IPS-18c (cell line): ENCODE data around the gene ADAMTS2.

ENCODE experiments used
- H3K4me3 ChIP-seq: 2 replicates; pipeline ENCODE4 v1.7.0; 2013; ENCODE audit warnings: low read depth, mild to moderate bottlenecking, low read length, moderate library complexity; ENCODE audit not compliant: insufficient read depth
- H3K9me3 ChIP-seq: one replicate; pipeline ENCODE4 v1.6.1; 2013; ENCODE audit warnings: mild to moderate bottlenecking, low read length, moderate library complexity; ENCODE audit not compliant: control insufficient read depth, insufficient read depth

Gene ADAMTS2

DNA sequence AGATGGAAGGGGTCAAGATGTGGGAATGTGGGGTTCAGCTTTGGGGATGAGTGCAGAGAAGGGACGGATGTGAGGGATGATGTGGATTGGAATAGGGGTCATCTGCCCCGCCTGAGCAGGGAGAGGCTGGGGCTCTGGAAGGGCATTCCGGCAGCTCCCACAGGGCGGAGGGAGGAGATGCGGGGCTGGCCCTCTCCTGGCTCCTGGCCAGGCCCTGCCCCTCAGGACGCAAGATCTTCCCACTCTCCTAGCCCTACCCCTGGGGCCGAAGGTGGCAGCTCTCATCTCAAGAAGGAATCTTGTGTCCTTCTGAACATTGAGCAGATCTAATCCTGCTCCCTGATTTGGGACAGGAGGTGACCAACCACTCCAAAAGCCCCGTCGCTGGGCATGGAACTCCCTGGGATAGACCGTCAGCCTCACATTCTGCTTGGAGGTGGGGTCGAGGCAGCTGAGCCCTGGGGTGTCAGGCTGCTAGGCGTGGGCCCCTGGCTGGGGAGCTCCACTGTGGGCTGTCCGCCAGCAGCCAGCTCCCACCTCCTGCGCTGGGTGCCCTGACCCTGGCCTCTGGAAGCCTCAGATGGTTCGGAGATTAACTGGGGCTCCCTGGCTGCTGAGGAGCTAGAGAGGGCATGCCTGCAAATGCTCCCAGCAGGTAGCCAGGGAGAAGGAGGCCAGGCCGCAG, 159.9 kb downstream of the ADAMTS2 start:
- Histone ChIP-seq H3K9me3 (no peaks in the 10 kb centered on the region), H3K4me3 (no peak overlapping the region; the same call in 1 of the 2 replicates)

DNA sequence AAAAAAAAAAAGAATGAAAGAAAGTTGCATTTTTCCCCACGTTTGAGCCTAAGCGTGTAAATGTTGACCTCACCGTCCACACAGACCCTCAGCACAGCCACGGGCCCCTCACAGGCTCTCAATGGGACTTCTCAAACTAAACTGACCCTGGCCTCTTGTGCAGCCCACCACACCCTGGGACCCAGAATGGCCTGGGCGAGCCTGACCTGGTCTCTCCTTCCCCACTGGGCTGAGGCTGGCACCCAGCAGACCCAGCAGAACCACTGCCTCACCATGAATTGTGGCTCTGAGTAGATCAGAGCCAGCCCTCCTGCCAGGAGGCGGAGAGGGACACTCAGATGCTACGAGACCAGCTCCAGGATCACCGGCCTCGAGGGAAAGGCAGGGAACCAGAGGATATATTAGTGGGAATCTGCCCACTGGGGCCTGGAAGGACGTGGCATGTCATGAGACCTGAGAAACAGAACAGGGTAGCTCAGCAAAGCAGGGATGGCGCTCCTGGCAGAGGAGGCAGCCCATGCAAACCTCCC, 160.7 kb downstream of the ADAMTS2 start:
- Histone ChIP-seq H3K4me3 (no peak overlapping the region), H3K9me3 (no peaks in the 10 kb centered on the region)

DNA sequence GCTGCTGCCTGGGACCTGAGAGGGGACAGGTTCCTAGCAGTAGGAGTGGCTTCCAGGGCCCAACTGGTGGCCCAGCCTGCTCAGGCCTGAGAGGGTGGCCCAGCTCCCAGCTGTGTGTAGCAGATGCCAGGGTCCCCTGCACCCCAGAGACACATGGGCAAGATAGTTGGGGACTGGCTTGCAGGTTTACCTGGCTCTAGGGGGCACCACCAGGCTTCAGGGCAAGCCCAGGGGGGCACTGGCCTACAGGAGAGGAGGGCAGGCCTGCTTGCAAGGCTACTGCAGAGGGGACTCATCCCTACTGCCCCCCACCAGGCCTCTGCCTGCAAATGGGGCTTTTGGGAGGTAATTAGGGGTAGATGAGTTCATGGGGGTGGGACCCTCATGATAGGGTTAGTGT, 161.8 kb downstream of the ADAMTS2 start:
- Histone ChIP-seq H3K4me3 (no peak overlapping the region), H3K9me3 (no peaks in the 10 kb centered on the region)

DNA sequence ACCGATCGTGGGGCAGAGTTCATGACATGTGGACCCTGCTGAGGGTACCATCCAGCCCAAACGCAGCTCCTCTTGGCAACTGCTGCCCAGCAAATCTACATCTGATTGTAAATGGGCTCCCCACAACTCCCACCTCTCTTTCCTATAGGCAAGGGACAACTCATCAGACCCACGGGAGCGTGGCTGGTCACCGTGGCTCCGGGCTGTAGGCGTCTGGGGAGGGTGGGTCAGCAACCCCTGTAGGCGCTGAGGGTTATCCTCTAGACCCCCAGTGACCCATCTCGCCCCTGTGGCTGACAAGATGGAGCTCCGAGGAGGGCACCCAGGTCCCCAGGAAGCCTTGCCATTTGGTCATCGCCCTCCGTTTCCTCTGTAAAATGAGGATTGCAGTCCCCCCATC, 162.7 kb downstream of the ADAMTS2 start:
- no peak overlapping the region for H3K4me3 ChIP-seq
- no peaks in the 10 kb centered on the region for H3K9me3 ChIP-seq

DNA sequence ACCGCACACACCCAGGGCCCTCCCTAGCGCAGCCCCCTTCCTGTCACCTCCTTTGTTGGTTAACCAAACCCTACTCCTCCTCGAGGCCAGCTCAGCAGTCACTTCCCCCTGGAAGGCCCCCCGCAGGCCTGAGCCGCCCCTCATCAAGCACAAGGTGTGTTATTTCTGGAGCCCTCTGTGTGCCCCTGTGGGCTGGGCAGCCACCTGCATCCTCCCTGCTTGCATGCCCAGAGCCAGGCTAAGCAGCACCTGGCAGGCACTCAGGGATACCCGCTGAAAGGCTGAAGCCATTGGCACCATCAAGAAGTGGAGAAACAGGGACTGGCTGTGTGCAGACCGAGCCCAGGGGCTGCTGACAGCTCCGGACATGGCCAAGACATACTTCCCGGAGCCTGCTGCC, 163.3 kb downstream of the ADAMTS2 start:
- H3K9me3 ChIP-seq = no peaks in the 10 kb centered on the region
- no peak overlapping the region for H3K4me3 ChIP-seq

DNA sequence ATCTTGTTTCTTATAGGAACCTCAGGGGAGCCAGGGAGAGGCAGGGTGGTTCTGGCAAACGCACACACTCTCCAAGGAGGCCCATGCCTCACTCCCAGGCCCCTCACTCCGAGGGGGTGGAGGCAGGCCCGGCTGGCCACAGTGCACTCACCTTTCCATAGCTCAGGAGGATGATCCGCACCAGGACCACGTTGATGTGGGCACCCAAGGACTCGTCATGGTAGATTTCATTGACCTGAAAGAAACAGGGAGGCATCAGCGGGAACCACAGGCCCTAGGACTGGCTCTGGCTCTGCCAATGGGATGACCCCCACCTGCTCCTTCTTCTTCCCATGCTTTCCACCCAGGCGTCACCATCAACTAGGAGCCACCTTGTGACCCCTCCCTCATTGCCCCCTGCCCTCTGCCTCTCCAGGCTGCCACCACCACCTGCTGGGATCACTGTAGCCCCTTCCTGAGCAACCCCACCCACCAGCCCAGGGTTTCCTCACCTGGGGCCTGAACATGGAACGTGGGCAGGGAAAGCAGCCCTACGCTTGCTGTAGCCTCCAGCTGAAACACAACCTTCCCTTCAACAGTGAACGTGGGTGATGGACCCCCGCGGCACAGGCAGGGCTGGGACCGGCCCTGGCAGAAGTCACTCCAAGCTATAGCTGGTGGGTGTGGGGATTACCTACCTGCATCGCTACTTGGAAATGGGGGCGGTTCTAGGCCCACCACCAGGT, 164.2 kb downstream of the ADAMTS2 start:
- H3K9me3 ChIP-seq = no peaks in the 10 kb centered on the region
- H3K4me3 ChIP-seq = no peak overlapping the region

DNA sequence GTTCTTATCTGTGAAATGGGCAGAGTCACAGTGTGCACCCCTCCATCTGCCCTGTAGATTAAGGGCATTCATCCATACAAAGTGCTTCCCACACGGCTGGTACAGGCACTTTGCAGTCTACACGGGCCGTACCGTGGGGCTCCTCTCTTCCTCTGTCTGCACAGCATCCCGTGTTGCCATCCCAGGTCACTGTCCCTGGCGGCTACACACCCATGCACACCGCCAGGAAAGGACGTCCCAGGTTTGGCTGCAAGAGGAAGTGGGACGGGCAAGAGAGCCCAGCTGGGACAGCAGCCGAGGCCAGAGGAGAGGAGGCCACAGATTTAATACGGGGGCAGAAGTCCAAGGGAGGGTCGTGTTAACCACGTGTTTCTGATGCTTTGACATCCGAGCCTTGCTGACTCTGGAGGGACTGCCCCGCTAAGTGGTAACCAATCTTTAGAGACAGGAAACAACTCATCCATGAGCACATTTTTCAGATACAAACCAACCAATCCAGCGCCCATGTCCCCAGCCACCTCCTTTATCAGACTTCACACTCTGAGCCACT, 165.1 kb downstream of the ADAMTS2 start:
- no peak overlapping the region for H3K4me3 ChIP-seq

DNA sequence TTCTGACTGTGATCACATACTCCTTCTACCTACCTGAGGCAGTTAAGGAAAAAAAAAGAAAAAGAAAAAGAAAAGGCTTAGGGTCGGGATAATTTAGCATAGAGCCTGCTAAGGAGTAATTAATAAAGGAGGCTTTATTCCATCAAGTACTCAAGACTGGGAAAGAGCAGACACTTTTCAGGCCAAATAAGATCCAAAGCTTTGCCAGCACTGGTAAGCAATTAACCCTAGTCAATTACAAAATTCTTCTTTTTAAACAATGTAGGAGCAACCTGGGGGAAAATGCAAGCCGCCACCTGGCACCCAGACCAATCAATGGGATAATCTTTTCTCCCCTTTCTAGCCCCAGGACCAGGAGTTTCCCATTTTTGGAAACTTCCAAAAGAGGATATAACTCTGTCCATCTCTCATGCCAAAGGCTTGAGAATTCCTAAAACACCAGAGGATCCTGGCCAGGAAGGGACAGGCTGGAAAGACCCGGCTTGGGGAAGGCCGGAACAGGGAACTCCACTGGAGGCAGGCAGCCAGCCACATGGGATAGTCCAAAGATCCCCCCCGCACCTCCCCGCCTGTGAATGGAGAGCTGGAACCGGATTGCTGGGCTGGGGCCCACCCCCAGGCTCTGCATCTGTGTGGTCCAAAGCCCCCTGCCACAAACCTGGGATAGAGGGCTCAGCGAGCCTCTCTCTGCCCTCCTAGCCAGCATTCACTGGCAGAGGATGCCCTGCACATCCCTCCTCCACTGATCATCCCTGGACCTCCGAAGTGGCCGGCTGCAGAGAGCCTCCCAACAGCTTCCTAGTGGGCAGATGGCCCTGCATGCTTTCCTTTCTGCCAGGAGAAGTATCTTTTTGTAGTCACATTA, 167.3 kb downstream of the ADAMTS2 start:
- no peaks in the 10 kb centered on the region for H3K9me3 ChIP-seq
- no peak overlapping the region for H3K4me3 ChIP-seq

More for the DNA sequence above, 165.1 kb downstream of the ADAMTS2 start:
- H3K9me3 ChIP-seq = no peaks in the 10 kb centered on the region

DNA sequence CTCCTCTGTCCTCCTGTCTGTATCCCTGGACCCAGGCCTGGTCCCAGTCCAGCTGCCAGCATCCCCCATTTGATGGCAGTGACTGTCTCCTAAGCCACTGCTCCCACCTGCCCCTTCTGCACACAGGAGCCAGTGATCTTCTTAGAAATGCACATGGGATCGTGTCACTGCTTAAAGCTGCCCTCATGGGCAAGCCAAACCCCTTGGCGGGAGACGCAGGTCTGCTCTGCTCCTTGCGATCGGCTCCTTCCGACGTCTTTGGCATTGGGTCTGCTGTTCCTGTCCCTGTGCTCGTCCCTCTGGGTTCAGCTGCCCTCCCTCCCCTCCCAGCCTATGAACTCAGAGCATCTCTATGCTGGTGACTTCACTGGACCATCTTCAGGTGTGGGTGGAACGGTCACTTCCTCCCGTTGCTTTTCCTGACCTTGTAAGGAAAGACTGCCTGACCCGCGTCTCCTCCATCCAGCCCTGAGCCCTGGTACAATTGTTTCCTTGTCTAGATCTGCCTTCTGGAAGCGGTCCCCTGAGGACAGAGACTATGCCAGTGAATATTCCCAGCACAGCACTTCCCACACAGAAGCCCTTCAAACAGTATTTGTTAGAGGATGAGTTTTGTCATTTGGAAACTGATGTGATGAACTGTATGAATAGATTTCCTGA, 168.6 kb downstream of the ADAMTS2 start:
- Histone ChIP-seq H3K4me3 (no peak overlapping the region), H3K9me3 (no peaks in the 10 kb centered on the region)

DNA sequence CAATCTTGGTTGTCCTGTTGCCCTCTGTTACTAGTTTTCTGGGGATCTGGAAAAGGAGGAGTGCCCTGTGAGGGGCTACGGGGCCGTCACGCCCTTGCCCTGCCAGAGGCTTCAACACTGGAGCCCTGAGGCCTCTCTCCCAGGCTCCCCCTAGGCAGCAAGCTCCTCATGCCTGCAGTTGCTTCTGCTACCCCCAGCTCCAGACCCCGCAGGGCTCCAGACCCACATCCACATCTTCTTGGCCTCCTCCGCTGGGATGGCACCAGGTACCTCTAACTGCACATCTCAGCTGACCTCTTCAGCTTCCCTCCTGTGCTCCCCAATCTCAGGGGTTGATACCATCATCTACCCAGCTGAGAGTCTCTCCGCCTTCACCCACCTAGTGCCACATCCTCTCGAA, 169.1 kb downstream of the ADAMTS2 start:
- no peaks in the 10 kb centered on the region for H3K9me3 ChIP-seq
- no peak overlapping the region for H3K4me3 ChIP-seq

DNA sequence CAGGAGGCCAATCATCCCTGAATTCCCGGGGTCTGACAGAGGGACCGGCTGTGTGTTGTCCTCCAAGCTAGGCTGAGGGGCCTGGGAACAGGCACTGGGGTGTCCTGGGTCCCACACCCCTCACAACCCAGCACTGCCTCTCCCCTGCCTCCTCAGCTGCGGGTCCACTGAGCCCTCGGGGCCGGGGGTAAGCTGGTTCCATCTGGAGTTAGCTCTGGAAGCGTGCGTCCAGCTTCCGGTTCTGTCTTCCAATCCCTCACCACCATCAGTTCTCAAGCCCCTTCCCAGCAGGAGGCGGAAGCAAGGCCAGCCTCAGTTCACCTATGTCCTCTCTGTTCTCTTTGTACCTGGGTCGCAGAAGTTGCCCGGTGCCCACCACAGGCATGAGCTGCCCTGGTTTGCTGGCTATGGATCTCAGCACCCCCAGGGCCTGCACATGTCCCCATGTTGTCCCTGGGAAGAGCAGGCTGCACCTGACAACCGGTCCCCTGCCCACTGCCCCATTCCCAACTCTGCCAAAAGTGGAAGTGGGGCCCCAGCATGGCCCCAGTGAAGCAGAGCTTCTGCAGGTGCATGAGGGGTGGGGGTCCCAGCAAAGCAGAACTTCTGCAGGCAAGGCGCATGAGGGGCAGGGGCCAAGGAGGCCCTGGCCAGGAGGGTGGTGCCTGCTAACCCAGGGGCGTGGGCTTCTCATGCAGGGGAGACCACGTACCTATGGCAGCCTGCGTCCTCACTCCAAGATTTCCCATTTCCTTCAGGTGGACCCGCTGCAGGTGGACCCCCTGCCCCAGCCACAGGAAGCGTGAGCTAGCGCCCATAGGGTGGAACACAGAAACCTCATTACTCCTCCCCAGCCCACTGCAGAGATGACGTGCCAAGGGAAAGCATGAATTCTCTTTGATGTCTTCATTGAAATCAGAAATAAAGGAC, 173.2 kb downstream of the ADAMTS2 start:
- Histone ChIP-seq H3K9me3 (peaks cover 2% of the 10 kb centered on the region), H3K4me3 (no peak overlapping the region)

DNA sequence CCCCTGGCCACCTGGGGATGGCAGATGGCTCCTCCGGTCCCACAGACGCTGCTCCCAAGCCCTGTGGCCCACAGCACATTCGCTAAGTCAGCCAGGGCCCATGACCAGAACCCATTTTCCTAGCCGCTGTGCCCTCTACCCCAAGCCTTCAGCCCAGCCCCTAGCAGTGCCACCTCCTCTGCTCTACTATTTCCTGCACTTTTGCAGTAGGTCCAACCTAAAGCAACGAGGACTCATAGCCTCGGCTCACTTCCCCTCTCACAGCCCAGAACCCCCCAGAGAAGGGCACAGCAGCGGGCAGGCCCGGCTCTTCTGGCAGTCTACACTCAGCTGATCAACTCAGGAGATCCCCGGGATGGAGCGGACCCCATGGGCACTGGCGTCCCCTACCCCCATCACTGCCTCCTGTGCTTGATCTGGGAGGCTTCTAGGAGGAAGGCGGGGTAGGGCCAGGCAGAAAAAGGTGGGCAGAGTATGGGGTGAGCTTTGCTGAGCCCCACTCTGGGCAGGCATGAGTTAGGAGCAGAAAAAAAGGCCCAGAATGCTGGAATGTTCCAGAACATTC, 173.9 kb downstream of the ADAMTS2 start:
- Histone ChIP-seq H3K4me3 (no peak overlapping the region), H3K9me3 (peaks cover 2% of the 10 kb centered on the region)

DNA sequence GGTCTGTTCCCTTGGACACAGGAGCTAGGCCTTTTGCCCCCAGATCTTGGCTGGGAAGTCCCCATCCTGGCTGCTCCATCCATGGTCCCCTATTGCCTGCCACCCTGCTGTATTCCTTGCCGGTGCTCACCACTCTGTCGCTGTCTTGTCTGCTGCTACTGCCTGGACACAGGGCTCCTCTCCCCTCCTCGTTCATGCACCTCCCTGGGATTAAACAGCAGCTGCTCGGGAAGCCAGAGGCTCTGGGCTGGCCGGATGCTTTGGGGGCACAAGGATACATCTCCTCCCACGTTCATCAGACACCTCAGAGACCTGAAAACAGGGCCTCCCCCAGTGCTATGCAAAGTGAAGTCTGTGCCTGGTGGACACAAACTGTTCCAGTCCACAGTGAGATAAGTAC, 174.7 kb downstream of the ADAMTS2 start:
- peaks cover 2% of the 10 kb centered on the region for H3K9me3 ChIP-seq
- no peak overlapping the region for H3K4me3 ChIP-seq

DNA sequence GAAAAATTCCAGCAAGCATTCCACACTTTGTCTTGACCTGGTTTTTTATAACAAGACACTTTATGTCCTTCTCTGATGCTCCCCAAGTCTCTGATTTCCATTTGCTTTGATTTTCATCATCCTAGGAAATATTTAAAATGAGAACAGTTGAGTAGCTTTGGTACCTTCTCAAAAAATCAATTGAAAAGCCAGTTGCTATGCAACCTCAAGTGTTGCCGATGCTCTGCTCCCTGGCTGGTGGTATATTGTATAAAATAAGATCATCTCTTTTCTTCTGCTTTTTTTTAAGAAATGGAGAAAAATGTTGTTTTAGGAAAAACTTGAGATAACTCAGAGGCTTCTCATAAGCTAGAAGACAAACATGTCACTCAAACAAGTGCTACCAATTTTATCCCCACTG, 175.4 kb downstream of the ADAMTS2 start:
- no peak overlapping the region for H3K4me3 ChIP-seq
- peaks cover 2% of the 10 kb centered on the region for H3K9me3 ChIP-seq

DNA sequence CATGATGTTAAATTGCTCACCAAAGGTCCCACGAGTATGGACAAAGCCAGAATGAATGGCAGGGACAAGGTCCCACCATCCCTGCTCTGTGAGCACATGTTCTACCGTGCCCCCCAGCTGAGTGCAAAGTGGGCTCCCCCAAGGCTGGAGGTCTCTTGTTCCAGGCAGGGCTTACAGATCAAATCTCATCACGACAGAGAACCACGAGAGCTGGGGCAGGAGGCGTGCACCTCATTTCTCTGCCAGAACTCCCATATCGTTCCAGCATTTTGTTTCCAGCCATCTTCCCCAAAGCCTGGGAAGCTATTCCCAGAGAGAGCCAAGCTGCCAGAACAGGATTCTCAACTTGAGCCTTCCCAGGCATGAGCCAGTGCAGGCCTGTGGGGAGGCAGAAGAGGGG, 176.6 kb downstream of the ADAMTS2 start:
- H3K9me3 ChIP-seq = peaks cover 2% of the 10 kb centered on the region

More for the DNA sequence above, 176.6 kb downstream of the ADAMTS2 start:
- H3K4me3 ChIP-seq = no peak overlapping the region
